GM19023 (cell line): ENCODE measurements around the gene CNTNAP4.

Experiments
- ATAC-seq: cut with Tn5 transposase; IDR thresholded peaks from one replicate; pipeline ENCODE4 v1.9.1; 2021; ENCODE audit warnings: mild to moderate bottlenecking, moderate library complexity; ENCODE audit not compliant: unreplicated experiment

The CNTNAP4 gene

GRCh38 chr16:76276745-76277438 lies at the start of gene CNTNAP4:
TSS of gene CNTNAP4 (plus strand) at chr16:76277401. CDS start at chr16:76277663, 262 bp downstream.
- ATAC-seq, result no peak

GRCh38 chr16:76228546-76229146 lies 48.6 kb upstream of the CNTNAP4 start:
- no peak for ATAC-seq

DNA sequence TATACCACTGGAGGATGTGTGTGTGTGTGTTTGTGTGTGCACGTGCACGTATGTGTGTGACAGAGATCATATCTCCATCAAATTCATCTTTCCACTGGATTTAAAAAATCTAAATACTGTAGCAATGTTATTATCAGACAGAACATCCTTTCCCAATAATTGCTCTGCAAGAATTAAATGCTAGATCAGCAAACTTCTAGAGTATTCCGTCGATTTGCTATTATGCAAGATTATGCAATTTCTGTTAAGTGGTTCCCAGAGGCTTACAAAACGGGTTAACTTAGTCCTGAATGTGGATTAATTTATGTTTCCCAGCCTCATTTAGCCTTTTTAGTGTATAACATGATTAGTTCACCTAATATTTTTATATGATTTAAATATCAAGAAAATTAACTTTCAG lies 44.5 kb upstream of the CNTNAP4 start:
- no peak for ATAC-seq

DNA sequence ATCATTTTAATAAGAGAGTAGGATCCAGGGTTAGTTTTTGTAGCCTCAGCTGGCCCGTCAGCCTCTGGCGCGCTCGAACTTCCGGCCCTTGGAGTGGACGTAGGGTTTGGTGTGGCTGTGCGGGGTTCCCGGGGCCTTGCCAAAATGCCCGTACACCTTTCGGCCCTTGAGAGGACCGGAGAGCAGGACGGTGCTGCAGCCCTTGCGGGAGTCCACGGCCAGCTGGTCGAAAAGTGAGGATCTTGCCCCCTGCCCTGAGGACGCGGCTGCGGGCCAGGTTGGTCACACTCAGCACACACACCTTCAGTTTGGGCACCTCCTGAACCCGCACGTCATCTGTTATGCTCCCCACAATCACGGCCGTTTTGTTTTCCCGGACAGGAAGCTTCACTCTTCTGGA lies 42.2 kb upstream of the CNTNAP4 start:
- no peak for ATAC-seq

DNA sequence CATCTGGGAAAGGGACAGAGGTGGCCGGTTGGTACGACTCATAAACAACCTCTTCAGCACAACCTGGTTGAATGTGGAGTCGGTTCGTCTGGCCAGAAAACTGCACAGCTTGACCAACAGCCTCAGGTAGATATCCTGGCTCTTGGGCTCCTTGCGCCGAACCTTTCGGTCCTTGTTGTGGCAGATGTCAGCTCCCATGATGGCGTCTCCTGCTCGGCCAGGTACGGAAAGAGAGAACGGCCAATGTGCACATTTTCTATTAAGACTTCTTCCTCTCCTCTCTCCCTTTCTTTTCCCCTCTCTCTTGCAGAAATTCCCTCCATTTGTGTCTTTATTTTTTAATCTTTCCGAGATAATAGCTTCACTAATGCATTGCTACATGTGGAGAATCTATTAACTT lies 41.8 kb upstream of the CNTNAP4 start:
- no peak for ATAC-seq

- no peak for ATAC-seq
These were observed 39.7 kb upstream of the CNTNAP4 start for GRCh38 chr16:76237471-76237870.

GRCh38 chr16:76241755-76242154 lies 35.4 kb upstream of the CNTNAP4 start:
- ATAC-seq, result no peak

DNA sequence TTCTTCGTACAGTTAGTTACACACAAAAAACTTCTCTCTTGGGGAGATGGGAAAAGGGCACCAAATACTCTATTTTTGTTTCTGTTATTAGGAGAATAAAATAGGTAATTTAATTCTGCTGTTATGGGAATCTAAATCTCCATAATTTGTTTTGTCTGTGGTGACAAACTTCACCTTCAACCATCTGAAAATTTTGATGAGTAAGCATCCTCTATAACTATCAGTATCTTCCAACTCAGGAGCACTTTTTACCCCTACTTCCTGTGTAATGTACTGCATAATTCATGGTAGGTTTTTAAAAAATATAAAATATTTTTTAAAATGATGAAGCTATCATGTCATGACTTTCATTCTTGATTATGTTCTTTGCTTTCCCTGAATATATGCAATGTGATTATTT lies 33.6 kb upstream of the CNTNAP4 start:
- no peak for ATAC-seq

DNA sequence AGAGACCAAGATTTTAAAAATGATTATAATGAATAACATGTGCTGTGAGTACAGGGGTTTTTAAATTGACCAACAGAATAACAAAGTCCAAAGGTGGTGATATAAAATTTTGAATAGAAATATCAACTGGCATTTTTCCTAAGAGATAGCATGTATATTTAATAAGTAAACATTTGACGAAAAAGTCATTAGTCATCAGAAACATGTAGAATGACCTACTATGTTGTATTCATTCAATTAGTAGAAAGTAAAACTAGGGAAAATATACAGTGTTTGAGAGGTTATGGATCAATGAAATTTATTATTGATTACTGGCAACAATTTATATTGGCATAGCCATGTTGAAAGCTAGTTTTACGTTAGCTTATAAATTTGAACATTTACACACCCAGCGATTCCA lies 30.6 kb upstream of the CNTNAP4 start:
- ATAC-seq, result no peak

GRCh38 chr16:76265434-76266045 lies 11.7 kb upstream of the CNTNAP4 start:
- ATAC-seq, result peak; percentile 83

GRCh38 chr16:76268824-76269223 lies 8.4 kb upstream of the CNTNAP4 start:
- ATAC-seq, result no peak

DNA sequence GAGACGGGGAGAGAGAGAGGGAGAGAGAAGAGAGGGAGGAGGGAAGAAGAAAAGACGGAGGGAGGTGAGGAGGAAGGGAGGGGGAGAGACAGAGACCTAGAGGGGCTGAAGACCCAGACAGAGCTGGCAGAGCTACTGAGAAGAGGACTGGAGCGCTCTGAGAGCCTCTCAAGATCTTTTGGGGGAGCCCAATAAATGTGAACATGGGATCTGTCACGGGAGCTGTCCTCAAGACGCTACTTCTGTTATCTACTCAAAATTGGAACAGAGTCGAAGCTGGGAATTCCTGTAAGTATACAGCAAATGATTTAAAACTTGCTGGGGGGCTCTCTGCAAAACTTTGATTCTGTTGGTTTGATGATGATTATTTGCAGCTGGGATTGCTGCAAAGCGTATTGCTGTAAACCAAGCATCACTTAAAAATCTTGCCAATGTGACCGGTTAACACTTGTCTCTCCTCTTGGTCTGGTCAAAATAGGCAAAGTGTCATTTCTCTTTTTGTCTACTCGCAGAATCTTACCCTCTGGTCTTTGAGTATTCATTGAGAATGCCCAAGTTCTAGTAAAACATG lies 344 bp downstream of the CNTNAP4 start:
- ATAC-seq, result no peak

DNA sequence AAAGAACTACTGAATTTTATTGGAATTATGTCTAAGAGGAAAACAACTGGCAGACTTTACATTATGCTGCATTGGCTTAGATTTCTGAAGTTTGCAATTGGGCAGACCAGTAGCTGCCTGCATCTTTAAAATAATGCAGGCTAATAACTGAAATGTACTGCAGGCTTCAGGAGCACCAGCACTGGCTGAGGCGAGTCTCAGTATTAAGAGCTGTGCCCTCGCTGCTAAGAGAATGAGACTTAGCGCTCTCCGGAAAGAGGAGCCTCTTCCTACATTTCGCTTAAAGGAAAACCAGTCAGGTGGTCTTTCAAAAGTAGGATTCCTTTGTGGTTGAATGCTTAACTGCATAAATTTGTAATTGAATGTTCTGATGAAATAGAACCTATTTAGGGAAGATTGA lies 885 bp downstream of the CNTNAP4 start:
- ATAC-seq, result no peak

DNA sequence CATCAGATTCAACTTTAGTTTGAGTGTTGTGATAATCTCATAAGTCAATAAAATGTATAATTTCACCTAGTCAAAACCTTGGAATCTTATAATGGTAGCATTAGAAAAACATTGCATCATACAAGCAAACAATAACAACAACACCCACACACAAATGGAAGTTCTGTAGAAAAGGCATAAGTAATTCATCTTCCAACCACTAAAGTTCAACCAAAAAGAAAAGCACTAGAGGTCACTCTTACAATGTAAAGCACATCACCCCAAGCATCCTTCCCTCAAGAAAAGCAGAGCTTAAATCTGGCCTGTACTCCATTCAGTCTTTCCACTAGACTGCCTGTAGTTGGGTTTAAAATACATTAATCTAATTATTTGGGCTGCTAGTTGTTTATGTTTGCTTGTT lies 1.8 kb downstream of the CNTNAP4 start:
- no peak for ATAC-seq

DNA sequence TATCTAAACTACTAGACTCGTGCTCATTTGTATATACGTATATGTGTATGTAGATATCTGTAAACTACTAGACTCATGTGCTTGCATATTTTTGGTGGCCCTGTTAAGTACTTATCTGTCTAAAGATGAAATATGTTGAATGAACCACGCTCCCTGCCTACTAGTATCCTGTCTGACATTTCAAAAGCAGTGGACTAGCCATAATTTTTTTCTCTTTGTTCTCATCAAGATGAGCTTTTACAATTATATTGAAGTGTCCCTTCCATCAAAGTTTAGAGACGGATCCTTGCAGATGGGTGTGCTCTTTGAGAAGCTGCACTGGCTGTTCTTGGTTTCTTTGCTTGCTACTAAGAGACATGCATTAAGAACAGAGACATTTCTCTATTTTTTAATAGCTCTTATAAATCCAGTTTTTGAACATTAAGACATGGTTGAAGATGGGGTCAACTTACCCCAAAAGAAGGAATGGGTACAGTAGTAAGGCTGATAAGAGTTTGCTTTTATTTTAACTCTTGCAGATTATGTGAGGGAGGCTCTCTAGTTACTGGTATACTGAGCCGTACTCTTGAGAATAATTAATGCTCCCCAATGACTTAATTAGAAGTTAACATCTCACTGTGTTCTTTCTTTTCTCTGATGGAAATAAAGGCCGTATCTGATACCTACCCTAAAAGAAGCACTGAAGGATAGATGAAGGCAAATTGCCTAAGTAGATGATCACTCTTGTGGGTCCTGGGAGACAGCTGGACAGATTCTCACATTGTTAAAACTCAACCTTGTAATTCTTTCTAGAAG lies 3.4 kb downstream of the CNTNAP4 start:
- ATAC-seq, result no peak

- no peak for ATAC-seq
These were observed 10.3 kb downstream of the CNTNAP4 start for GRCh38 chr16:76287466-76287865.

GRCh38 chr16:76292218-76292617 lies 15.0 kb downstream of the CNTNAP4 start:
- ATAC-seq, result no peak

DNA sequence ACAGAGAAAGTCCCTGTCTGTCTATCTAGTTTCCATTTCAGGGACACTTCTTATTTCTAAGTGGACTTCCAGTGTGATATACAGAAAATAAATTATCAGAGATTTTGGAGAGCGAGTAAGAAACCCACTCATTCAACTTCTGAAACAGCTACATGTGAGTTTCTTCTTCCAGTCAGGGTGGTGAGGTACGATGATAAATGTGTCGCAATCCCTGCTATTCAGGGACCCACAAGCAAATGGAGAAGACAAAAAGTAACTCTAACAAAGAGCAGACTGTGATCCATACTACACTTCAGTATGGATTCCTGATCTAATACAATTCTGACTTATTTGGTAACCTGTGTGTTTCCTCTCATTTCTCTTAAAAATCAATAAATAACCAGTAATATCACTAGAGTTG lies 16.8 kb downstream of the CNTNAP4 start:
- ATAC-seq, result no peak

DNA sequence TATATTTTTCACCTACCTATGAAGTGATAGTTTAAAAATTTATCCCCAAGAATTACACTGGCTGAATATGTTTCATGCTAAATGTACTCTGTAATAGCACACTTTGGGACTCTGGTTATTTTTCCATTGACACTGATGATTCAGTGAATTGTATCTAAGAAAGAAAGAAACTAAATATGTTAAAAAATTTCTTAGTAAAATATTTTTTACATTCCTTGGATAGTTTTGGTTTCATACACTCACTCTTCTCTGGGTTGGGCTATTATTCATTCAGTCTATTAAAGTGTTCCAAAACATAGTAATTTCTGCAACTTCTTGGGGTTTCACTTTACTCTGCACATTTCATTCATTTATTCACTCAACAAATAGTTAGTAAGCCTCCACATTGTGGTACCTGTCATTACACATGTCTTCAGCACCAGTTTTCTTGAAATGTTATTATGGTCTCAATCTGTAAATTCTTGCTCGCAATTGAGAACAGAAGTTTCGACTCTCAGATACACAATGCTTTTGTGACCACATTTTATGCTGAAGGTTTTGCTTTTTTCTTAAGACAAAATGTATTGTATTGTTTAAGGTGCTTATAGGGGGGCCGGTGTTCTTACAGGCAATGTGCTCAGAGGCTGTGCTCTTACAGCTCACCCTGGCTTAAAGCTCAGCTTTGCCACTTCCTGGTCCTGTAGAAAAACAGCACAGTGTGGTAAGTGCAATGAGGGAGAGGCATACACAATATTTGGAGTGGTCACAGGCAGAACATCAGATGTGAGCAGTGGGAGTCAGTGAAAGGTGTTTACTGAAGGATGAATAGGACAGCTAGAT lies 17.4 kb downstream of the CNTNAP4 start:
- no peak for ATAC-seq

- ATAC-seq, result no peak
These were observed 20.7 kb downstream of the CNTNAP4 start for GRCh38 chr16:76297941-76298340.
